Measurements from ENCODE around the gene ROR1. TPM values are rescaled to one million over a fixed set of nuclear protein-coding genes. Genes with fewer than 3 reads are reported as not detected.

ROR1 gene
- total and polyA plus RNA-seq, 9 of the 15 experiments (the other 6 are each of a cell fraction or from before 2014, with no cell fraction given): 0.02 TPM; not detected in 8

DNA sequence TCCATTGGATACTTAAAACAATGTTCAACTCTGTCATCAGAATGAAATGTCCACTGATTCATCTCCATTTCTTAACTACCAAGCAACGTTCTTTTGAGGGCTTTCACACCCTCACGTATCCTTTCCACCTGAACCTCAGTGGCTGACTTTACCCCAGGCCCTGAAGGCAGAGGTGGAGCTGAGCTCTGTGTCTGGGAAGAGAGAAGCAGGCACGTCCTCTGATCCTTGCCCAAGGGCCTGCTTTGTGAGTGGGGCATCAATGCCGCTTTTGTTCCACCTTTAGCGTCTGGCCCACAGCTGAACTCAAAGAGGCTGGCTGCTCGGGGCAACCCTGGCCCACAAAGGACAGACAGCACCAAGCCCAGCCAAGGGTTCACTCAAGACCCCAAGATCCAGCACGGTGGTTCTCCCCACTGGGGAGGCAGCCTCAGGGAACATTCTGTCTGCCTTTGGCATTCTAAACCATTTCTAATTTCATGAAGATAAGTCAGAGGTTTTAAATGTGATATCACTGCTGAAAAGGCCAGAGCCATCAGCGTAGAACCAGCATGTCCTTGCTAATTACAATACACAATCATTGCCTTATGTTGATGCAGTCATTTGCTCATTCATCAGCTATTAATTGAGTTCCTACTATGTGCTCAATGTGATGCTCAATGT lies 303.6 kb downstream of the ROR1 start:
- in situ Hi-C loops (cut with MboI): no loop called here
- Histone ChIP-seq H4K20me1 (replicated peaks; ENCODE audit: control insufficient read depth, insufficient read depth, low read length) (no peaks in the 10 kb centered on the region), H3K9ac (ENCODE audit: insufficient read depth in 1 of 2, low read depth in 2 of 2, low read length in 2 of 2) (no peak overlapping the region), H3K79me2 (ENCODE audit: control insufficient read depth, insufficient read depth, low read length) (no peaks in the 10 kb centered on the region), H3K4me3 (no peak overlapping the region), H3K4me2 (ENCODE audit: insufficient read depth, low read length) (no peak overlapping the region), H3K4me1 (replicated peaks in 1 of 2; ENCODE audit: control insufficient read depth in 2 of 2, insufficient read depth in 2 of 2, low read length in 2 of 2) (no peaks in the 10 kb centered on the region), H3K27ac (ENCODE audit: extremely low read depth, low read depth, low read length) (no peak overlapping the region), H2AFZ (ENCODE audit: low read depth, low read length) (no peak overlapping the region), H3K36me3 (ENCODE audit: control insufficient read depth, insufficient read depth, low read length) (no peaks in the 10 kb centered on the region), H3K9me3 (replicated peaks; ENCODE audit: control insufficient read depth, insufficient read depth, low read depth, low read length) (no peaks in the 10 kb centered on the region), H3K9me1 (ENCODE audit: control insufficient read depth, insufficient read depth, low read length) (no peaks in the 10 kb centered on the region), H3K27me3 (ENCODE audit: control insufficient read depth in 2 of 2, insufficient read depth in 2 of 2, low read length in 2 of 2) (no peaks in the 10 kb centered on the region)
- DNase-seq (ENCODE audit: extremely low read depth in 1 of 4, low spot score in 3 of 4) (no peak), ATAC-seq (no peak), FAIRE-seq (no peak)
- BruUV-seq (replicated peaks): no TSS peak
- WGBS (ENCODE audit: insufficient coverage, low coverage, missing lambda C conversion rate): 2% methylated on average over 4 of the region's 8 CpGs
- intact Hi-C loops (cut with micrococcal nuclease): no loop called here
- POLR2A ChIA-PET: no interaction called here
- CTCF ChIA-PET (ENCODE audit: low intra/inter-chr PET ratio): no interaction called here
- TF ChIP-seq, protein P1, sequence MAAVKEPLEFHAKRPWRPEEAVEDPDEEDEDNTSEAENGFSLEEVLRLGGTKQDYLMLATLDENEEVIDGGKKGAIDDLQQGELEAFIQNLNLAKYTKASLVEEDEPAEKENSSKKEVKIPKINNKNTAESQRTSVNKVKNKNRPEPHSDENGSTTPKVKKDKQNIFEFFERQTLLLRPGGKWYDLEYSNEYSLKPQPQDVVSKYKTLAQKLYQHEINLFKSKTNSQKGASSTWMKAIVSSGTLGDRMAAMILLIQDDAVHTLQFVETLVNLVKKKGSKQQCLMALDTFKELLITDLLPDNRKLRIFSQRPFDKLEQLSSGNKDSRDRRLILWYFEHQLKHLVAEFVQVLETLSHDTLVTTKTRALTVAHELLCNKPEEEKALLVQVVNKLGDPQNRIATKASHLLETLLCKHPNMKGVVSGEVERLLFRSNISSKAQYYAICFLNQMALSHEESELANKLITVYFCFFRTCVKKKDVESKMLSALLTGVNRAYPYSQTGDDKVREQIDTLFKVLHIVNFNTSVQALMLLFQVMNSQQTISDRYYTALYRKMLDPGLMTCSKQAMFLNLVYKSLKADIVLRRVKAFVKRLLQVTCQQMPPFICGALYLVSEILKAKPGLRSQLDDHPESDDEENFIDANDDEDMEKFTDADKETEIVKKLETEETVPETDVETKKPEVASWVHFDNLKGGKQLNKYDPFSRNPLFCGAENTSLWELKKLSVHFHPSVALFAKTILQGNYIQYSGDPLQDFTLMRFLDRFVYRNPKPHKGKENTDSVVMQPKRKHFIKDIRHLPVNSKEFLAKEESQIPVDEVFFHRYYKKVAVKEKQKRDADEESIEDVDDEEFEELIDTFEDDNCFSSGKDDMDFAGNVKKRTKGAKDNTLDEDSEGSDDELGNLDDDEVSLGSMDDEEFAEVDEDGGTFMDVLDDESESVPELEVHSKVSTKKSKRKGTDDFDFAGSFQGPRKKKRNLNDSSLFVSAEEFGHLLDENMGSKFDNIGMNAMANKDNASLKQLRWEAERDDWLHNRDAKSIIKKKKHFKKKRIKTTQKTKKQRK (IDR thresholded peaks at IDR 0.05; ENCODE audit: borderline replicate concordance, low read depth, low read length): no peak
- TF ChIP-seq PTRF (tag; IDR thresholded peaks at IDR 0.05): no peak
